ENCODE results near the gene GSTA2. TPM values are rescaled to one million over a fixed set of nuclear protein-coding genes. Genes with fewer than 3 reads are reported as not detected.
"Not testable (repeated sequence)": the region's sequence is repeated elsewhere in the genome, so short reads cannot be mapped to it uniquely, and the experiment has no call there.

Gene GSTA2
- total RNA-seq, 2 donors from 2014 or later: 72.0 TPM; not detected in 1

GRCh38 chr6:52754443-52754842 is 8.8 kb downstream of the GSTA2 start:
- WGBS: 96% methylated on average over 3 of the region's 3 CpGs
- TF ChIP-seq POLR2A (IDR thresholded peaks at IDR 0.05) (no peak), POLR2AphosphoS5 (IDR thresholded peaks at IDR 0.05) (no peak), CTCF (IDR thresholded peaks at IDR 0.05) (no peak)
- Histone ChIP-seq H3K27me3 (replicated peaks; ENCODE audit: insufficient read depth) (no peaks in the 10 kb centered on the region), H3K4me1 (replicated peaks) (no peaks in the 10 kb centered on the region), H3K27ac (no peak overlapping the region), H3K36me3 (no peaks in the 10 kb centered on the region), H3K4me3 (no peak overlapping the region), H3K9me3 (no peaks in the 10 kb centered on the region)
- DNase-seq (ENCODE audit: low spot score): no peak
- intact Hi-C loops (cut with DNase I): no loop called here

GRCh38 chr6:52753137-52753536 is 10.1 kb downstream of the GSTA2 start:
- intact Hi-C loops (cut with DNase I); H3K9me3 ChIP-seq; H3K4me1 ChIP-seq (replicated peaks); H3K27me3 ChIP-seq (replicated peaks; ENCODE audit: insufficient read depth); H3K4me3 ChIP-seq; H3K36me3 ChIP-seq; DNase-seq (ENCODE audit: low spot score); H3K27ac ChIP-seq: not testable (repeated sequence)
- WGBS: 68% methylated on average over 2 of the region's 2 CpGs

- no peak overlapping the region for H3K27ac ChIP-seq
- no peaks in the 10 kb centered on the region for H3K9me3 ChIP-seq
- no peaks in the 10 kb centered on the region for H3K27me3 ChIP-seq (replicated peaks; ENCODE audit: insufficient read depth)
- DNase-seq (ENCODE audit: low spot score): no peak
- intact Hi-C loops (cut with DNase I): no loop called here
- H3K4me1 ChIP-seq (replicated peaks): no peaks in the 10 kb centered on the region
- no peak overlapping the region for H3K4me3 ChIP-seq
- H3K36me3 ChIP-seq: no peaks in the 10 kb centered on the region
- TF ChIP-seq POLR2A (IDR thresholded peaks at IDR 0.05): no peak
- no peak for TF ChIP-seq POLR2AphosphoS5 (IDR thresholded peaks at IDR 0.05)
- no peak for TF ChIP-seq CTCF (IDR thresholded peaks at IDR 0.05)
Observed at GRCh38 chr6:52752310-52752709, 11.0 kb downstream of the GSTA2 start.

- Histone ChIP-seq H3K9me3 (no peaks in the 10 kb centered on the region), H3K4me1 (replicated peaks) (no peaks in the 10 kb centered on the region), H3K27ac (no peak overlapping the region), H3K36me3 (no peaks in the 10 kb centered on the region), H3K27me3 (replicated peaks; ENCODE audit: insufficient read depth) (no peaks in the 10 kb centered on the region), H3K4me3 (no peak overlapping the region)
- DNase-seq (ENCODE audit: low spot score): no peak
- no peak for TF ChIP-seq POLR2A (IDR thresholded peaks at IDR 0.05)
- no peak for TF ChIP-seq POLR2AphosphoS5 (IDR thresholded peaks at IDR 0.05)
- no peak for TF ChIP-seq CTCF (IDR thresholded peaks at IDR 0.05)
- 35% methylated on average over 2 of the region's 2 CpGs for WGBS
- intact Hi-C loops (cut with DNase I): no loop called here
Observed at GRCh38 chr6:52749556-52750152, 13.6 kb downstream of the GSTA2 start.

GRCh38 chr6:52747301-52747700 is 16.0 kb downstream of the GSTA2 start:
- 78% methylated on average over 3 of the region's 3 CpGs for WGBS
- H3K27me3 ChIP-seq (replicated peaks; ENCODE audit: insufficient read depth); H3K27ac ChIP-seq; H3K4me1 ChIP-seq (replicated peaks); intact Hi-C loops (cut with DNase I); H3K9me3 ChIP-seq; H3K36me3 ChIP-seq; DNase-seq (ENCODE audit: low spot score); H3K4me3 ChIP-seq: not testable (repeated sequence)

GRCh38 chr6:52746213-52746612 is 17.1 kb downstream of the GSTA2 start:
- H3K4me3 ChIP-seq: no peak overlapping the region
- no peaks in the 10 kb centered on the region for H3K27me3 ChIP-seq (replicated peaks; ENCODE audit: insufficient read depth)
- no peaks in the 10 kb centered on the region for H3K36me3 ChIP-seq
- H3K27ac ChIP-seq: no peak overlapping the region
- intact Hi-C loops (cut with DNase I): no loop called here
- H3K4me1 ChIP-seq (replicated peaks): no peaks in the 10 kb centered on the region
- no peak for TF ChIP-seq CTCF (IDR thresholded peaks at IDR 0.05)
- TF ChIP-seq POLR2AphosphoS5 (IDR thresholded peaks at IDR 0.05): no peak
- TF ChIP-seq POLR2A (IDR thresholded peaks at IDR 0.05): no peak
- H3K9me3 ChIP-seq: no peaks in the 10 kb centered on the region
- 54% methylated on average over 4 of the region's 4 CpGs for WGBS
- DNase-seq (ENCODE audit: low spot score): no peak

Data from prostate gland (tissue), 2 donors.